GM18526 (cell line): Measurements from ENCODE around the gene RPTOR.

Experiments
- POLR2A ChIP-seq: IDR thresholded peaks from 3 replicates; pipeline ENCODE4 v1.6.1; 2011; ENCODE audit not compliant: insufficient read length; ENCODE audit errors: extremely low read depth

RPTOR gene

GRCh38 chr17:80991645-80992076, 447.0 kb downstream of the RPTOR start, which contains the start of gene CHMP6:
TSS of gene CHMP6 (plus strand) at chr17:80991841. CDS start at chr17:80991919, 78 bp downstream.
- peak; percentile 53 for TF ChIP-seq POLR2A

- no peak for TF ChIP-seq POLR2A
Measured at GRCh38 chr17:80992077-80992947, 447.7 kb downstream of the RPTOR start.

GRCh38 chr17:80992948-80993624, 448.4 kb downstream of the RPTOR start:
- TF ChIP-seq POLR2A, result no peak

GRCh38 chr17:80995131-80995530, 450.5 kb downstream of the RPTOR start:
- no peak for TF ChIP-seq POLR2A

- no peak for TF ChIP-seq POLR2A
Measured at GRCh38 chr17:80996422-80997305, 452.0 kb downstream of the RPTOR start.

DNA sequence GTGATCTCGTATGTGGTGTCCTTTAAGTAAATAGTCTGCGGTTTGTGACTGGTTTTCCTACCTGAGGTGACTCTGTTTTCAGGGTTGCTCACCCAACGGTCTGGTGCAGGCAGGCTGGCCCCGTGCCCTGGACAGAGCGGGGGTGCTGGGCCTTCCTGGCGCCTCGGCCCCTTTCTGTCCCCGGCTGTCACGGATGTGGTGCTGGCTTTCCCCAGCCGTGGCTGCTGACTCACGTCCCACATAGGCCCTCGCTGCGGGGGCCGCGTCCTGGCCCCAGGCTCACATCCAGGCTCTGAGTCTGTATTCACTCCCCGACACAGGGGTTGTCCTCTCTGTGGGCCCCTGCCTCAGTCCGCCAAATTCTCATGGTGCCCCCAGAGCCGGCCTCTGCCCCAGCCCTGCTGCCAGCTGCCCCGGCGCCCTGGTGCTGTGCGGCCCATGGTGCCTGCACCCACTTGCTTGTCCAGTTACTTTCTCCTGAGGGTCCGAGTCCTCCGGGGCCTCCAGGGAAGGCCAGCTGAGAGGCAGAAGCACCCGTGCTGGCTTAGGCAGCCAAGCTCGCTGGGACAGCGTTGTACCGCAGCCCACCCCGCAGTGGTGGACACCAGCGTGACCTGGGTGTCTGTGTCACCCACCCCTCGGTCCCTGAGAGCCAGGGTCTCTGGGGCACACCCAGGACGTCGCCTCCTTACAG, 452.9 kb downstream of the RPTOR start:
- TF ChIP-seq POLR2A, result no peak

GRCh38 chr17:80998118-80998747, 453.6 kb downstream of the RPTOR start:
- TF ChIP-seq POLR2A, result no peak

DNA sequence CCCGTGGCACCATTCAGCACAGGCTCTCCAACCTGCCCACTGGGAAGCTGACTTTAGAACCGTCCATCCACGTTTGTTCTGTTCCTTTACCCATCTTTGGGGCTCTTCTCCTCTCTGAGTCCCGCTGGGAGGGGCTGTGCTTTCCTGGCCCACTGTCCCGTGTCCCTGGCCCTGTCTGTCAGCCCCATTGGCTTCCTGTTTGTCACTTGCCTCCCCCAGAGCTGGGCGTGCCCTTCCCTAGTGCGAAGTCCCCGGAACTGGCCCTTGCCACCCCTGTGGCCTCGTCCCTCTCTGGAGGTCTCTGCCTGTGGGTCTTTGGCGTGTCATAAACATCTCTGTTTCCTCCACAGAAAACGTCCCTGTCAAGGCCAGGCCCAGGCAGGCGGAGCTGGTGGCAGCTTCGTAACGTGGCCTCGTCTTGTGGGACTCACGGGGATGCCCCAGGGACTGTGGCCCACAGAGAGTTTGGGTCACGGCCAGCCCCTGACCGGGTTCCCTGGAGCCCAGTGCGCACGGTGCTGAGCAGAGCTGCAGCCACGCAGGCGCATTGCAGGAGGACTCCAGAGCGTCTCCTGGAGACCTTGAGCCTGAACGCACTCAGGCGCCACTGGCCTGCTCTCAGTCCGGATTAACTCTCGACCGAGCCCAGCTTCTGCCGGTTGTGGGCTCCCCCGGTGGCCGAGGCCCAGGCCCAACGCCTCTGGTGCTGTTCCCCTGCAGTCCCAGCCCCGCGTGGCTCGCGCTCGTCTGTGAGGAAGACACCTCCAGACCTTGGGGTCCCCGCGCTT, 454.3 kb downstream of the RPTOR start:
- no peak for TF ChIP-seq POLR2A

GRCh38 chr17:80999536-81000333, 455.1 kb downstream of the RPTOR start:
- TF ChIP-seq POLR2A, result no peak

DNA sequence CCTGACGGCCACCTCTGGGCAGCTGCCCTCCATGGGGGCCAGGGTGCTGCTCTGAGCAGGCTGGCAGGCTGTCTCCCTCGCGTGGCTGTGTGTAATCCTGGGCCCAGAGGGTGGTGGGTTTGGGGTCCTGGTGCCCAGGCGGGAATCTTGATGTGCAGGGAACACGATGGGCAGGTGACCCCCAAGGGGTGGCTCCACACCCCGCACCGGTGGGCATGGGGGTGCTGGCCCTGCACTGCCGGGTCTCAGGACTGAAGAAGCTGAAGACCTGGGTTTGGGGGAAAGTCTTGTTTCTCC, 455.6 kb downstream of the RPTOR start:
- TF ChIP-seq POLR2A, result no peak

GRCh38 chr17:81000631-81001357, 456.2 kb downstream of the RPTOR start:
- TF ChIP-seq POLR2A, result no peak

DNA sequence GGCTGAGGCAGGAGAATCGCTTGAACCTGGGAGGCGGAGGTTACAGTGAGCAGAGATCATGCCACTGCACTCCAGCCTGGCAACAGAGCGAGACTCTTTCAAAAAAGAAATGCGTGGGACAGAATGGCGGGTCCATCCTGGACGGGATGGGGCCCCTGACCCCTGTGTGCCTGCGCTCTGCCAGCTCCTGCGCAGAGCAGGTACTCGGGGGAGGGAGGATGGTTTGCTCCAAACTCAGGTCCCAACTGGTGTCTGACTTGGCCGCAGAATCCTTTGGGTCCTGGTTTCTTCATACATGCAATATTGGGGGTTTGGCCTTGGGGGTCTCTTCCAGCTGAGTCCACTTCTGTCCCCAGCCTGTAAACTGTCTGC, 457.4 kb downstream of the RPTOR start:
- no peak for TF ChIP-seq POLR2A
